Keratinocyte (primary cell): ENCODE measurements around the gene EXT2. TPM values are rescaled to one million over a fixed set of nuclear protein-coding genes. Genes with fewer than 3 reads are reported as not detected.

Source experiments
- DNase-seq: peaks from one replicate; pipeline ENCODE4 v3.0.0-alpha.2; 2011; ENCODE audit warnings: low read depth, missing footprints, low spot score
- FAIRE-seq: peaks from 2 replicates; lab custom pipeline; 2011; peaks lifted over from hg19 to GRCh38; lab: Jason Lieb, UNC
- H2AFZ ChIP-seq: 2 replicates; pipeline ENCODE4 v1.6.0; 2012; ENCODE audit warnings: low read length, control low read depth, inconsistent platforms; ENCODE audit not compliant: control insufficient read depth
- H3K27ac ChIP-seq: 2 replicates; pipeline ENCODE4 v1.5.1; 2011; ENCODE audit warnings: low read length; ENCODE audit not compliant: control insufficient read depth, insufficient read depth
- H3K27me3 ChIP-seq: 3 replicates; pipeline ENCODE4 v1.6.0; 2011; ENCODE audit warnings: low read length; ENCODE audit not compliant: control insufficient read depth, insufficient read depth; ENCODE audit errors: extremely low read depth
- H3K36me3 ChIP-seq, 2 experiments: 2 replicates in 1 of 2; 3 replicates in 1 of 2; pipeline ENCODE4 v1.5.1; 2011; ENCODE audit warnings: low read length in 2 of 2, mild to moderate bottlenecking in 1 of 2; ENCODE audit not compliant: control insufficient read depth in 2 of 2, insufficient read depth in 2 of 2; ENCODE audit errors: extremely low read depth in 1 of 2
- H3K4me1 ChIP-seq: 3 replicates; pipeline ENCODE4 v1.5.1; 2011; ENCODE audit warnings: low read length; ENCODE audit not compliant: control insufficient read depth, insufficient read depth; ENCODE audit errors: extremely low read depth
- H3K4me2 ChIP-seq: 3 replicates; pipeline ENCODE4 v1.6.0; 2011; ENCODE audit warnings: low read depth, low read length; ENCODE audit not compliant: control insufficient read depth, insufficient read depth; ENCODE audit errors: extremely low read depth
- H3K4me3 ChIP-seq, 3 experiments: fragments of 200-600 bp in 1 of 3; sonication (generic) in 1 of 3; 2 replicates in 2 of 3; 3 replicates in 1 of 3; pipeline ENCODE4 v1.5.1; 2011 to 2016; ENCODE audit warnings: low read length in 3 of 3, mild to moderate bottlenecking in 3 of 3, control low read depth in 2 of 3, inconsistent platforms in 1 of 3, low read depth in 1 of 3, mixed read lengths in 1 of 3, mixed run types in 1 of 3, moderate library complexity in 1 of 3; ENCODE audit not compliant: control insufficient read depth in 2 of 3, insufficient read depth in 2 of 3; ENCODE audit errors: extremely low read depth in 1 of 3
- H3K79me2 ChIP-seq: 2 replicates; pipeline ENCODE4 v1.6.0; 2012; ENCODE audit warnings: low read length; ENCODE audit not compliant: control insufficient read depth, insufficient read depth
- H3K9ac ChIP-seq: 3 replicates; pipeline ENCODE4 v1.6.0; 2011; ENCODE audit warnings: low read length; ENCODE audit not compliant: control insufficient read depth, insufficient read depth; ENCODE audit errors: extremely low read depth
- H3K9me1 ChIP-seq: 3 replicates; pipeline ENCODE4 v1.6.0; 2011; ENCODE audit warnings: low read length; ENCODE audit not compliant: control insufficient read depth, insufficient read depth; ENCODE audit errors: extremely low read depth
- H3K9me3 ChIP-seq: 2 replicates; pipeline ENCODE4 v1.5.1; 2012; ENCODE audit warnings: low read depth, low read length; ENCODE audit not compliant: control insufficient read depth
- H4K20me1 ChIP-seq: 3 replicates; pipeline ENCODE4 v1.6.0; 2011; ENCODE audit warnings: low read length; ENCODE audit not compliant: control insufficient read depth, insufficient read depth; ENCODE audit errors: extremely low read depth
- EZH2 ChIP-seq: IDR thresholded peaks from one replicate; pipeline ENCODE4 v1.6.1; 2012; ENCODE audit warnings: inconsistent platforms, mild to moderate bottlenecking, low read length, moderate library complexity
- dilution Hi-C: fragments of 300-500 bp; cut with MboI; formaldehyde crosslinking; loops from one replicate; pipeline ENCODE4 v1.7.0; 2020; ENCODE audit warnings: low sequenced_read_pairs; ENCODE audit not compliant: extremely low pct_ligation_motif_present
- polyA plus RNA-seq, 5 experiments: library from polyadenylated mRNA; depleted of rRNA in 3 of 5; stranded (reverse) in 3 of 5; stranded (forward) in 1 of 5; unstranded in 1 of 5; fragments of >200 nt; gene quantifications; 1 replicate in 1 of 5; 2 replicates in 3 of 5; 3 replicates in 1 of 5; pipeline versions ENCODE4 v1.2.1 to v1.2.3, GENCODE V29; 2011 to 2012; ENCODE audit warnings: missing spikeins in 2 of 5, low read depth in 1 of 5, low replicate concordance in 1 of 5
- TF ChIP-seq, protein P1 (sequence below), 3 experiments: IDR thresholded peaks in 1 of 3; conservative IDR thresholded peaks in 1 of 3; optimal IDR thresholded peaks in 1 of 3; 2 replicates in 2 of 3; 3 replicates in 1 of 3; pipeline versions ENCODE3 to v1.5.1; 2011; ENCODE audit warnings: low read length in 3 of 3, mild to moderate bottlenecking in 3 of 3, moderate library complexity in 2 of 3, control low read depth in 1 of 3, inconsistent platforms in 1 of 3; ENCODE audit not compliant: insufficient read depth in 2 of 3; ENCODE audit errors: extremely low read depth in 1 of 3

Gene EXT2
- polyA plus RNA-seq, 1 donor (not counting 4 experiments of a cell fraction or from before 2014, with no cell fraction given) = 148 TPM

DNA sequence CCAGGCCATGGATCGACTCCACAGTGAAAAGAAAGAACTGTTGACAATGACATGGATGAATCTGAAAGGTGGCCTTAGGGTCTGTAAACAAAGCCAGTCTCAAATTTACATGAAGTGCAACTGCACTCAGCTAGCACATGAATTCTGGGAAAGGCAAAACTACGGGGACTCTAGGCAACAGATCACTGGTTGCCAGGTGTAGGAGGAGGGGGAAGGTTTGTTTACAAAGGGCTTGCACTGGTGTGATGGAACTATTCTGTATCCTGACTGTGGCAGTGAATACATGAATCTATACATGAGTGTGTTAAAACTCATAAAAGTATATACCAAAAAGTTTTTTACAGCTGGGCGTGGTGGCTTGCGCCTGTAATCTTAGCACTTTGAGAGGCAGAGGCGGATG lies 187.1 kb downstream of the EXT2 start:
- no peaks in the 10 kb centered on the region for H3K79me2 ChIP-seq
- no peak for TF ChIP-seq EZH2
- TF ChIP-seq, protein P1, sequence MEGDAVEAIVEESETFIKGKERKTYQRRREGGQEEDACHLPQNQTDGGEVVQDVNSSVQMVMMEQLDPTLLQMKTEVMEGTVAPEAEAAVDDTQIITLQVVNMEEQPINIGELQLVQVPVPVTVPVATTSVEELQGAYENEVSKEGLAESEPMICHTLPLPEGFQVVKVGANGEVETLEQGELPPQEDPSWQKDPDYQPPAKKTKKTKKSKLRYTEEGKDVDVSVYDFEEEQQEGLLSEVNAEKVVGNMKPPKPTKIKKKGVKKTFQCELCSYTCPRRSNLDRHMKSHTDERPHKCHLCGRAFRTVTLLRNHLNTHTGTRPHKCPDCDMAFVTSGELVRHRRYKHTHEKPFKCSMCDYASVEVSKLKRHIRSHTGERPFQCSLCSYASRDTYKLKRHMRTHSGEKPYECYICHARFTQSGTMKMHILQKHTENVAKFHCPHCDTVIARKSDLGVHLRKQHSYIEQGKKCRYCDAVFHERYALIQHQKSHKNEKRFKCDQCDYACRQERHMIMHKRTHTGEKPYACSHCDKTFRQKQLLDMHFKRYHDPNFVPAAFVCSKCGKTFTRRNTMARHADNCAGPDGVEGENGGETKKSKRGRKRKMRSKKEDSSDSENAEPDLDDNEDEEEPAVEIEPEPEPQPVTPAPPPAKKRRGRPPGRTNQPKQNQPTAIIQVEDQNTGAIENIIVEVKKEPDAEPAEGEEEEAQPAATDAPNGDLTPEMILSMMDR (optimal IDR thresholded peaks at IDR 0.05 in 1 of 3, IDR thresholded peaks at IDR 0.05 in 1 of 3, conservative IDR thresholded peaks at IDR 0.05 in 1 of 3; ENCODE audit: extremely low read depth in 1 of 3, insufficient read depth in 2 of 3, low read length in 3 of 3) = no peak
- H3K27ac ChIP-seq = no peak overlapping the region
- no peaks in the 10 kb centered on the region for H3K9me3 ChIP-seq
- no peaks in the 10 kb centered on the region for H4K20me1 ChIP-seq
- no peak overlapping the region for H2AFZ ChIP-seq
- no peaks in the 10 kb centered on the region for H3K4me1 ChIP-seq
- FAIRE-seq (no peak), DNase-seq (no peak)
- H3K27me3 ChIP-seq = peaks cover 14% of the 10 kb centered on the region
- no peak overlapping the region for H3K4me3 ChIP-seq
- H3K9ac ChIP-seq = no peak overlapping the region
- dilution Hi-C loops = no loop called here
- no peaks in the 10 kb centered on the region for H3K9me1 ChIP-seq
- H3K36me3 ChIP-seq = no peaks in the 10 kb centered on the region
- no peak overlapping the region for H3K4me2 ChIP-seq

DNA sequence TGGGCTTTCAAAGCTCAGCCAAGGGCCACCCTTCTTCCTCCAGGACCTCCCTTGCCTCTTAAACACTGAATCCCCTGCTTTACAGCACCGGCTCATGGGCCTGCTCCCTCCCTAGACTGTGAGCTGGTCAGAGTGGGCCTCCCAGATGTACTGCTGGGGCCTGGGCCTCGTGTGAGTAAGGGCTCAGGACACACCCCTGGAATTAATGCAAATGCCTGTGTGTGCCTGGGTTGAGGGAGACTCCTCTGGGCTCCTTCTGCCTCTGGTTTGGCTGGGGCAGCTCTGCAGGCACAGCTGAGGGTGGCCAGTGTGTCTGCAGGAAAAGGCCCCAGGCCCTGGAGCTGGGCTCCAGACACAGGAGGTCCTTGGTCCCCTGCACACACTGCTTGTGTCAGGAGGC lies 190.3 kb downstream of the EXT2 start:
- Histone ChIP-seq H3K4me1 (peaks cover 12% of the 10 kb centered on the region), H3K9me3 (no peaks in the 10 kb centered on the region), H3K27me3 (peaks cover 2% of the 10 kb centered on the region), H3K4me2 (no peak overlapping the region), H3K27ac (no peak overlapping the region), H3K9me1 (no peaks in the 10 kb centered on the region), H3K79me2 (no peaks in the 10 kb centered on the region), H3K9ac (no peak overlapping the region), H3K36me3 (no peaks in the 10 kb centered on the region), H4K20me1 (no peaks in the 10 kb centered on the region), H2AFZ (no peak overlapping the region), H3K4me3 (no peak overlapping the region)
- FAIRE-seq (no peak), DNase-seq (no peak)
- no peak for TF ChIP-seq EZH2
- TF ChIP-seq, protein P1 (optimal IDR thresholded peaks at IDR 0.05 in 1 of 3, IDR thresholded peaks at IDR 0.05 in 1 of 3, conservative IDR thresholded peaks at IDR 0.05 in 1 of 3; ENCODE audit: extremely low read depth in 1 of 3, insufficient read depth in 2 of 3, low read length in 3 of 3) = no peak
- dilution Hi-C loops = no loop called here
